Measurements from ENCODE around the gene HLA-DOA. TPM values are rescaled to one million over a fixed set of nuclear protein-coding genes. Genes with fewer than 3 reads are reported as not detected.

Gene HLA-DOA
- total and polyA plus RNA-seq, 10 of the 15 experiments (the other 5 are each of a cell fraction or from before 2014, with no cell fraction given) = 8.8 to 108 (median 58.3) TPM

GRCh38 chr6:32977272-32977952 lies 32.0 kb downstream of the HLA-DOA start (continued):
- TF ChIP-seq HCFC1 (IDR thresholded peaks at IDR 0.05; ENCODE audit: low read length) = no peak
- TF ChIP-seq RB1 (IDR thresholded peaks at IDR 0.05; ENCODE audit: borderline replicate concordance) = no peak
- no peak for TF ChIP-seq EGR1 (IDR thresholded peaks at IDR 0.05; ENCODE audit: borderline replicate concordance in 1 of 2, low read depth in 2 of 2, low read length in 2 of 2)
- TF ChIP-seq SUZ12 (IDR thresholded peaks at IDR 0.05; ENCODE audit: unreplicated experiment) = no peak
- peak; percentile 35; the same call in 1 of the 2 replicates for TF ChIP-seq POLR2A (IDR thresholded peaks at IDR 0.05; ENCODE audit: low read depth, low read length)
- no peak for TF ChIP-seq RELB (IDR thresholded peaks at IDR 0.05; ENCODE audit: low read depth)
- TF ChIP-seq POU2F2 (IDR thresholded peaks at IDR 0.05; ENCODE audit: borderline replicate concordance, low read depth, low read length) = no peak

GRCh38 chr6:32976334-32977069 lies 32.9 kb downstream of the HLA-DOA start:
- WGBS (ENCODE audit: insufficient coverage, insufficient replicate concordance, low lambda C conversion rate, missing lambda C conversion rate) = 96% methylated on average over 7 of the region's 7 CpGs
- ATAC-seq (no peak), FAIRE-seq (no peak), DNase-seq (ENCODE audit: low read depth, low spot score) (no peak)
- Histone ChIP-seq H3K9me3 (replicated peaks; ENCODE audit: control insufficient read depth, insufficient read depth, low read length) (no peaks in the 10 kb centered on the region), H3K79me2 (ENCODE audit: control insufficient read depth, insufficient read depth, low read length) (peaks cover 68% of the 10 kb centered on the region), H3K4me3 (peak overlapping the region; percentile 93), H3K27me3 (replicated peaks in 1 of 2; ENCODE audit: control insufficient read depth in 2 of 2, insufficient read depth in 2 of 2, low read length in 1 of 2) (no peaks in the 10 kb centered on the region), H3K27ac (ENCODE audit: control insufficient read depth, insufficient read depth) (no peak overlapping the region), H3K4me2 (ENCODE audit: control insufficient read depth, insufficient read depth) (peak overlapping the region; percentile 78), H3K4me1 (ENCODE audit: control insufficient read depth, insufficient read depth, low read length) (no peaks in the 10 kb centered on the region; the same call in 1 of the 2 replicates), H3K36me3 (ENCODE audit: control insufficient read depth in 2 of 2, insufficient read depth in 2 of 2, low read length in 1 of 2) (peaks cover 60 to 69% of the 10 kb centered on the region in 2 experiments), H4K20me1 (ENCODE audit: control insufficient read depth, insufficient read depth) (peaks cover 44% of the 10 kb centered on the region), H3K9ac (ENCODE audit: control insufficient read depth, insufficient read depth, low read length) (no peak overlapping the region), H2AFZ (ENCODE audit: control insufficient read depth, low read depth, low read length) (no peak overlapping the region)
- intact Hi-C loops (cut with micrococcal nuclease; ENCODE audit: unreplicated experiment) = no loop called here
- ChIA-PET SMC1A (ENCODE audit: uncharacterized antibody, unreplicated experiment) (interaction anchor here (0.6 to 17.2 kb wide), 8 partner anchors 9 to 1235 kb away, joined by 3 to 347 read pairs (median 8); partner anchors contain the start of gene HLA-DMA), POLR2A (interaction anchor here (0.6 to 16.6 kb wide), 7 partner anchors 10 to 450 kb away, joined by 3 to 486 read pairs (median 3); partner anchors contain the start of genes HLA-DMA and HLA-DMB), RAD21 (ENCODE audit: unreplicated experiment) (interaction anchor here (0.7 to 7.8 kb wide), 4 partner anchors 9 to 43 kb away, joined by 3 to 72 read pairs (median 6); no protein-coding TSS in a partner anchor), CTCF (interaction anchor here (1.0 to 13.8 kb wide), 5 partner anchors 10 to 102 kb away, joined by 3 to 162 read pairs (median 4); partner anchors contain the start of gene HLA-DMA)
- in situ Hi-C loops (cut with MboI) = no loop called here
- BruUV-seq (replicated peaks) = no TSS peak
- peak; percentile 63; the same call in 1 of the 2 replicates for TF ChIP-seq POLR2AphosphoS5 (IDR thresholded peaks at IDR 0.05; ENCODE audit: low read length)
- TF ChIP-seq STAT3 (IDR thresholded peaks at IDR 0.05; ENCODE audit: low read depth, low read length) = no peak
